ENCODE measurements around the gene KIAA0825. TPM values are rescaled to one million over a fixed set of nuclear protein-coding genes. Genes with fewer than 3 reads are reported as not detected.
A peak's percentile ranks its signal among the peaks of the same experiment; 100 is the strongest.

The KIAA0825 gene
- total and polyA plus RNA-seq, 2 donors (not counting 1 experiment from before 2014, with no cell fraction given), result 1.7 to 3.6 TPM

GRCh38 chr5:94267350-94267899 is 351.0 kb downstream of the KIAA0825 start:
- Histone ChIP-seq H3K36me3 (ENCODE audit: control insufficient read depth, insufficient read depth, low read length) (no peaks in the 10 kb centered on the region), H4K20me1 (ENCODE audit: control insufficient read depth, extremely low read depth, insufficient read depth, low read length) (no peaks in the 10 kb centered on the region), H2AFZ (ENCODE audit: low read length) (no peak overlapping the region), H3K9me3 (ENCODE audit: control insufficient read depth, insufficient read depth, low read depth, low read length) (no peaks in the 10 kb centered on the region), H3K4me3 (replicated peaks in 1 of 4; ENCODE audit: control extremely low read depth in 1 of 4, insufficient read depth in 1 of 4, low read depth in 3 of 4, low read length in 4 of 4) (no peak overlapping the region), H3K79me2 (ENCODE audit: control insufficient read depth, insufficient read depth, low read length) (no peaks in the 10 kb centered on the region), H3K27me3 (ENCODE audit: control insufficient read depth, insufficient read depth, low read length) (no peaks in the 10 kb centered on the region), H3K4me1 (ENCODE audit: control insufficient read depth, extremely low read depth, insufficient read depth, low read length) (no peaks in the 10 kb centered on the region), H3K27ac (ENCODE audit: insufficient read depth, low read length) (no peak overlapping the region), H3K4me2 (ENCODE audit: extremely low read depth, insufficient read depth, low read length) (no peak overlapping the region), H3K9ac (ENCODE audit: insufficient read depth, low read length) (no peak overlapping the region)
- no peak for TF ChIP-seq EZH2 (IDR thresholded peaks at IDR 0.05; ENCODE audit: low read length, missing control alignments)
- TF ChIP-seq CTCF (conservative IDR thresholded peaks at IDR 0.05 in 1 of 2, IDR thresholded peaks at IDR 0.05 in 1 of 2; ENCODE audit: low read depth in 1 of 2, low read length in 2 of 2), result no peak
- no peak for DNase-seq (ENCODE audit: low read depth in 2 of 2)

GRCh38 chr5:94266170-94266569 is 352.2 kb downstream of the KIAA0825 start:
- Histone ChIP-seq H3K27ac (ENCODE audit: insufficient read depth, low read length) (no peak overlapping the region), H3K4me3 (replicated peaks in 1 of 4; ENCODE audit: control extremely low read depth in 1 of 4, insufficient read depth in 1 of 4, low read depth in 3 of 4, low read length in 4 of 4) (no peak overlapping the region), H3K9me3 (ENCODE audit: control insufficient read depth, insufficient read depth, low read depth, low read length) (no peaks in the 10 kb centered on the region), H3K79me2 (ENCODE audit: control insufficient read depth, insufficient read depth, low read length) (no peaks in the 10 kb centered on the region), H2AFZ (ENCODE audit: low read length) (no peak overlapping the region), H4K20me1 (ENCODE audit: control insufficient read depth, extremely low read depth, insufficient read depth, low read length) (no peaks in the 10 kb centered on the region), H3K9ac (ENCODE audit: insufficient read depth, low read length) (no peak overlapping the region), H3K4me1 (ENCODE audit: control insufficient read depth, extremely low read depth, insufficient read depth, low read length) (no peaks in the 10 kb centered on the region), H3K36me3 (ENCODE audit: control insufficient read depth, insufficient read depth, low read length) (no peaks in the 10 kb centered on the region), H3K27me3 (ENCODE audit: control insufficient read depth, insufficient read depth, low read length) (no peaks in the 10 kb centered on the region), H3K4me2 (ENCODE audit: extremely low read depth, insufficient read depth, low read length) (no peak overlapping the region)
- DNase-seq (ENCODE audit: low read depth in 2 of 2), result peak in 1 of 2 donors; percentile 26
- TF ChIP-seq CTCF (conservative IDR thresholded peaks at IDR 0.05 in 1 of 2, IDR thresholded peaks at IDR 0.05 in 1 of 2; ENCODE audit: low read depth in 1 of 2, low read length in 2 of 2) (no peak), EZH2 (IDR thresholded peaks at IDR 0.05; ENCODE audit: low read length, missing control alignments) (no peak)

GRCh38 chr5:94263068-94263467 is 355.3 kb downstream of the KIAA0825 start:
- Histone ChIP-seq H3K27ac (ENCODE audit: insufficient read depth, low read length) (no peak overlapping the region), H3K4me2 (ENCODE audit: extremely low read depth, insufficient read depth, low read length) (no peak overlapping the region), H2AFZ (ENCODE audit: low read length) (no peak overlapping the region), H4K20me1 (ENCODE audit: control insufficient read depth, extremely low read depth, insufficient read depth, low read length) (no peaks in the 10 kb centered on the region), H3K4me1 (ENCODE audit: control insufficient read depth, extremely low read depth, insufficient read depth, low read length) (no peaks in the 10 kb centered on the region), H3K9ac (ENCODE audit: insufficient read depth, low read length) (no peak overlapping the region), H3K79me2 (ENCODE audit: control insufficient read depth, insufficient read depth, low read length) (no peaks in the 10 kb centered on the region), H3K4me3 (replicated peaks in 1 of 4; ENCODE audit: control extremely low read depth in 1 of 4, insufficient read depth in 1 of 4, low read depth in 3 of 4, low read length in 4 of 4) (no peak overlapping the region), H3K9me3 (ENCODE audit: control insufficient read depth, insufficient read depth, low read depth, low read length) (no peaks in the 10 kb centered on the region), H3K27me3 (ENCODE audit: control insufficient read depth, insufficient read depth, low read length) (no peaks in the 10 kb centered on the region), H3K36me3 (ENCODE audit: control insufficient read depth, insufficient read depth, low read length) (no peaks in the 10 kb centered on the region)
- TF ChIP-seq EZH2 (IDR thresholded peaks at IDR 0.05; ENCODE audit: low read length, missing control alignments) (no peak), CTCF (conservative IDR thresholded peaks at IDR 0.05 in 1 of 2, IDR thresholded peaks at IDR 0.05 in 1 of 2; ENCODE audit: low read depth in 1 of 2, low read length in 2 of 2) (no peak)
- no peak for DNase-seq (ENCODE audit: low read depth in 2 of 2)

All from fibroblast of lung (primary cell).